ENCODE results near the gene SFT2D1.

GRCh38 chr6:166281104-166281503 lies 61.2 kb downstream of the SFT2D1 start:
- TF ChIP-seq POLR2AphosphoS5 (IDR thresholded peaks at IDR 0.05; ENCODE audit: borderline replicate concordance, low read depth, low read length) (no peak), EZH2 (IDR thresholded peaks at IDR 0.05) (no peak)
